H1 (cell line): ENCODE measurements around the gene WDR74. TPM values are rescaled to one million over a fixed set of nuclear protein-coding genes. Genes with fewer than 3 reads are reported as not detected.
A peak's percentile ranks its signal among the peaks of the same experiment; 100 is the strongest.

Source experiments
- CTCF ChIA-PET: fragments of 300-600 bp; sonication (Branson Sonifier 250); formaldehyde crosslinking; loops from one replicate; lab custom pipeline; 2021; ENCODE audit not compliant: partially characterized antibody; lab: Charles Lee
- POLR2A ChIA-PET: fragments of 300-600 bp; sonication (Branson Sonifier 250); formaldehyde crosslinking; loops from one replicate; lab custom pipeline; 2021; ENCODE audit warnings: inconsistent platforms; ENCODE audit not compliant: partially characterized antibody; lab: Charles Lee
- DNase-seq, 2 experiments: peaks; one replicate each; pipeline versions ENCODE4 v3.0.0 to v3.0.0-alpha.2; 2010 to 2022; ENCODE audit warnings: low spot score in 2 of 2, low read depth in 1 of 2, mixed read lengths in 1 of 2
- FAIRE-seq: peaks from 2 replicates; lab custom pipeline; 2011; peaks lifted over from hg19 to GRCh38; lab: Jason Lieb, UNC
- H2AFZ ChIP-seq: 2 replicates; pipeline ENCODE4 v1.8.1; 2012; ENCODE audit warnings: low read length, inconsistent platforms
- H2AK5ac ChIP-seq: 2 replicates; pipeline ENCODE4 v1.6.1; 2013; ENCODE audit warnings: low read depth, low read length
- H2BK120ac ChIP-seq: replicated peaks from 2 replicates; pipeline ENCODE3; 2013; ENCODE audit warnings: low read depth, low read length, inconsistent platforms
- H2BK12ac ChIP-seq: 2 replicates; pipeline ENCODE4 v1.6.1; 2013; ENCODE audit warnings: low read depth, low read length
- H2BK15ac ChIP-seq: 2 replicates; pipeline ENCODE4 v1.6.1; 2013; ENCODE audit warnings: low read length
- H2BK20ac ChIP-seq: 2 replicates; pipeline ENCODE4 v1.6.1; 2013; ENCODE audit warnings: low read length
- H2BK5ac ChIP-seq: 2 replicates; pipeline ENCODE4 v1.6.1; 2013; ENCODE audit warnings: low read depth, low read length
- H3K14ac ChIP-seq: 2 replicates; pipeline ENCODE4 v1.6.1; 2013; ENCODE audit warnings: inconsistent platforms; ENCODE audit not compliant: insufficient read length
- H3K18ac ChIP-seq: 2 replicates; pipeline ENCODE4 v1.6.1; 2013; ENCODE audit warnings: low read length; ENCODE audit errors: extremely low read depth
- H3K23ac ChIP-seq: 2 replicates; pipeline ENCODE4 v1.6.1; 2013; ENCODE audit warnings: inconsistent platforms; ENCODE audit not compliant: insufficient read length
- H3K23me2 ChIP-seq: 2 replicates; pipeline ENCODE4 v1.6.1; 2013; ENCODE audit warnings: low read depth, low read length
- H3K27ac ChIP-seq: 2 replicates; pipeline ENCODE4 v1.6.1; 2011; ENCODE audit warnings: low read depth, low read length, inconsistent platforms
- H3K27me3 ChIP-seq, 4 experiments: replicated peaks in 1 of 4; 1 replicate in 1 of 4; 2 replicates in 3 of 4; pipeline versions ENCODE4 v1.6.1 to v1.8.1; 2011 to 2013; ENCODE audit warnings: low read length in 3 of 4, mild to moderate bottlenecking in 3 of 4, inconsistent platforms in 2 of 4, mixed read lengths in 2 of 4, moderate library complexity in 1 of 4; ENCODE audit not compliant: control insufficient read depth in 3 of 4, insufficient read depth in 3 of 4; ENCODE audit errors: extremely low read depth in 1 of 4
- H3K36me3 ChIP-seq, 4 experiments: 2 replicates each; pipeline versions ENCODE4 v1.6.1 to v1.8.1; 2011 to 2013; ENCODE audit warnings: mild to moderate bottlenecking in 4 of 4, low read length in 3 of 4, moderate library complexity in 2 of 4, control low read depth in 1 of 4, inconsistent platforms in 1 of 4; ENCODE audit not compliant: insufficient read depth in 4 of 4, control insufficient read depth in 2 of 4
- H3K4ac ChIP-seq: replicated peaks from 2 replicates; pipeline ENCODE3; 2013; ENCODE audit warnings: low read length, low read depth, mixed read lengths, inconsistent platforms; ENCODE audit not compliant: insufficient read length
- H3K4me1 ChIP-seq, 4 experiments: replicated peaks in 1 of 4; 1 replicate in 1 of 4; 2 replicates in 3 of 4; pipeline versions ENCODE4 v1.6.1 to v1.8.1; 2011 to 2013; ENCODE audit warnings: low read length in 3 of 4, inconsistent platforms in 2 of 4, mixed read lengths in 1 of 4; ENCODE audit not compliant: insufficient read depth in 4 of 4, control insufficient read depth in 3 of 4
- H3K4me2 ChIP-seq, 2 experiments: 2 replicates each; pipeline versions ENCODE4 v1.6.1 to v1.8.1; 2011 to 2013; ENCODE audit warnings: low read depth in 2 of 2, low read length in 2 of 2, control low read depth in 1 of 2, inconsistent platforms in 1 of 2, mild to moderate bottlenecking in 1 of 2; ENCODE audit not compliant: insufficient read depth in 1 of 2
- H3K4me3 ChIP-seq, 4 experiments: fragments of 200-600, 300-600 bp in 1 of 4; sonication (generic), shearing (Covaris generic), sonication (Bioruptor Twin) in 1 of 4; 2 replicates each; pipeline versions ENCODE4 v1.5.1 to v1.8.1; 2011 to 2016; ENCODE audit warnings: low read length in 4 of 4, low read depth in 3 of 4, control low read depth in 2 of 4, inconsistent platforms in 2 of 4, mild to moderate bottlenecking in 2 of 4, mixed read lengths in 1 of 4, moderate library complexity in 1 of 4; ENCODE audit not compliant: insufficient read depth in 2 of 4; ENCODE audit errors: extremely low read depth in 1 of 4
- H3K56ac ChIP-seq: replicated peaks from 2 replicates; pipeline ENCODE3; 2013; ENCODE audit warnings: low read depth, mild to moderate bottlenecking, mixed read lengths, low read length, inconsistent platforms; ENCODE audit not compliant: insufficient read length
- H3K79me1 ChIP-seq: 2 replicates; pipeline ENCODE4 v1.6.1; 2013; ENCODE audit warnings: low read depth, low read length, control low read depth
- H3K79me2 ChIP-seq, 2 experiments: 2 replicates each; pipeline versions ENCODE4 v1.6.1 to v1.8.1; 2012 to 2013; ENCODE audit warnings: low read length in 2 of 2, mild to moderate bottlenecking in 2 of 2, inconsistent platforms in 1 of 2; ENCODE audit not compliant: insufficient read depth in 2 of 2, control insufficient read depth in 1 of 2
- H3K9ac ChIP-seq, 4 experiments: replicated peaks in 1 of 4; 1 replicate in 1 of 4; 2 replicates in 3 of 4; pipeline versions ENCODE4 v1.6.1 to v1.8.1; 2011 to 2013; ENCODE audit warnings: low read depth in 3 of 4, low read length in 3 of 4, control low read depth in 2 of 4, mild to moderate bottlenecking in 2 of 4, moderate library complexity in 2 of 4, inconsistent platforms in 1 of 4; ENCODE audit errors: extremely low read depth in 1 of 4
- H3K9me3 ChIP-seq, 2 experiments: 2 replicates each; pipeline versions ENCODE4 v1.6.1 to v1.8.1; 2012 to 2013; ENCODE audit warnings: mild to moderate bottlenecking in 2 of 2, moderate library complexity in 2 of 2, control low read depth in 1 of 2, inconsistent platforms in 1 of 2, low read depth in 1 of 2, low read length in 1 of 2, mixed read lengths in 1 of 2; ENCODE audit not compliant: insufficient read depth in 2 of 2
- H4K20me1 ChIP-seq, 2 experiments: replicated peaks in 1 of 2; 2 replicates each; pipeline versions ENCODE3 to v1.8.1; 2011 to 2013; ENCODE audit warnings: inconsistent platforms in 2 of 2, low read length in 2 of 2, mild to moderate bottlenecking in 1 of 2; ENCODE audit not compliant: insufficient read depth in 2 of 2, control insufficient read depth in 1 of 2
- H4K5ac ChIP-seq: 2 replicates; pipeline ENCODE4 v1.6.1; 2013; ENCODE audit warnings: low read length, low read depth, mixed read lengths, inconsistent platforms; ENCODE audit not compliant: insufficient read length
- H4K8ac ChIP-seq: 2 replicates; pipeline ENCODE4 v1.8.0; 2013; ENCODE audit warnings: mild to moderate bottlenecking, moderate library complexity, low read length, inconsistent platforms; ENCODE audit not compliant: insufficient read depth; ENCODE audit errors: extremely low read depth
- H4K91ac ChIP-seq: replicated peaks from 2 replicates; pipeline ENCODE3; 2013; ENCODE audit warnings: low read length, mixed read lengths, inconsistent platforms; ENCODE audit not compliant: insufficient read length
- CHD2 ChIP-seq: IDR thresholded peaks from 2 replicates; pipeline ENCODE4 v1.6.1; 2012; ENCODE audit warnings: low read length, improper control_type of control experiment
- EGR1 ChIP-seq: IDR thresholded peaks from 2 replicates; pipeline ENCODE4 v1.6.1; 2011; ENCODE audit warnings: low read depth, low read length, borderline replicate concordance
- GTF2F1 ChIP-seq: IDR thresholded peaks from 2 replicates; pipeline ENCODE4 v1.6.1; 2012; ENCODE audit warnings: low read depth, low read length, improper control_type of control experiment, borderline replicate concordance
- HDAC2 ChIP-seq, 2 experiments: fragments of 300-600 bp in 1 of 2; sonication (generic) in 1 of 2; IDR thresholded peaks; 2 replicates each; pipeline ENCODE4 v1.6.1; 2011 to 2012; ENCODE audit warnings: low read depth in 2 of 2, low read length in 2 of 2, mild to moderate bottlenecking in 2 of 2, moderate library complexity in 2 of 2, borderline replicate concordance in 1 of 2, inconsistent platforms in 1 of 2
- JUN ChIP-seq: IDR thresholded peaks from 2 replicates; pipeline ENCODE4 v1.6.1; 2011; ENCODE audit warnings: low read depth, mild to moderate bottlenecking, improper control_type of control experiment, low read length
- POLR2AphosphoS5 ChIP-seq: IDR thresholded peaks from 2 replicates; pipeline ENCODE4 v1.6.1; 2011; ENCODE audit warnings: low read depth, low read length
- SIRT6 ChIP-seq: IDR thresholded peaks from one replicate; pipeline ENCODE4 v1.7.1; 2012; ENCODE audit warnings: low read length, inconsistent platforms
- SP4 ChIP-seq: IDR thresholded peaks from 2 replicates; pipeline ENCODE4 v1.6.1; 2012; ENCODE audit warnings: low read length, inconsistent platforms
- WGBS, 2 experiments: shearing (Covaris generic) in 1 of 2; methylation state at CpG; one replicate each; pipeline versions ENCODE4 v1.1.6 to v1.1.7; 2013 to 2015; ENCODE audit warnings: low lambda C conversion rate in 2 of 2, mixed read lengths in 2 of 2, inconsistent platforms in 1 of 2, low coverage in 1 of 2, missing lambda C conversion rate in 1 of 2; ENCODE audit not compliant: insufficient replicate concordance in 2 of 2, insufficient coverage in 1 of 2, insufficient read length in 1 of 2; ENCODE audit errors: extremely low coverage in 1 of 2, missing lambda C conversion rate in 1 of 2; 5-methylcytosine and 5-hydroxymethylcytosine counted together
- polyA plus RNA-seq, 7 experiments: library from polyadenylated mRNA; depleted of rRNA in 3 of 7; stranded (reverse) in 5 of 7; unstranded in 2 of 7; fragments of >200 nt in 5 of 7; fragments of 200-250 nt in 2 of 7; gene quantifications; 1 replicate in 5 of 7; 2 replicates in 1 of 7; 4 replicates in 1 of 7; pipeline versions ENCODE4 v1.2.1 to v1.2.3, GENCODE V29; 2011 to 2013; ENCODE audit warnings: missing spikeins in 2 of 7, mixed read lengths in 2 of 7
- total RNA-seq: library from RNA; stranded (reverse); fragmentation: NEBNext Ultra II Directional; extraction: Animal tissue kit (Norgen Biotek cat#: 25700); gene quantifications from 2 replicates; pipeline ENCODE4 v1.2.1, GENCODE V29; 2021

WDR74 gene
- total and polyA plus RNA-seq, 2 of the 8 experiments (the other 6 are each of a cell fraction or from before 2014, with no cell fraction given), result 93.6 to 97.0 TPM

DNA sequence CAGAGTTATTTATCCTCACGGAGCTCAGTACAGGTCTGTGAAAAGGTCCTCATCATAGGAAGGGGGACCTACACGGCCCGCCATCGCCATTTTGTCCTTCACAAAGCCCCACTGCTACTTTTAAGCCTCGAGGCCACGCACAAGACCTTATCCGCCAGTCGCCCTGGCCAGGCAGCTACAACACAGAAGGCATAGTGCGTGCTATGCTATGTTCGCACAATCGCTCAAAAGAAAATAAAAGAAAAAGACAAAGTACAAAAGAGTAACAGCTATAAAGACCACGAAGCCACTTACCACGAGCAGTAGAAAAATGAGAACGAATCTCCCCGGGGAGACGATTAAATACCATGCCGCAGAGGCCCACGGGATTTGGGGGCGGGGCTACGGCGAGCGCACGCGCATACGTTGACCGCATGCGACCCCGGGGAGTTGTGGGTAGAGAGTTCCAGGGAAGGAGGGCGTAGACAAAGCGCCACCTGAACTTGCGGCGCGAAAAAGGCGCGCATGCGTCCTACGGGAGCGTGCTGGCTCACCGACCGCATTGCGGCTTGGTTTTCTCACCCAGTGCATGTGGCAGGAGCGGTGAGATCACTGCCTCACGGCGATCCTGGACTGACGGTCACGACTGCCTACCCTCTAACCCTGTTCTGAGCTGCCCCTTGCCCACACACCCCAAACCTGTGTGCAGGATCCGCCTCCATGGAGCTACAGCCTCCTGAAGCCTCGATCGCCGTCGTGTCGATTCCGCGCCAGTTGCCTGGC lies 16.4 kb upstream of the WDR74 start:
- Histone ChIP-seq H3K27me3 (no peaks in the 10 kb centered on the region), H2BK5ac (peak overlapping the region; percentile 100), H3K23me2 (peaks cover 14% of the 10 kb centered on the region), H3K9ac (peak overlapping the region; percentile 99 to 100 (median 100)), H3K4ac (peak overlapping the region; percentile 100), H3K4me2 (peak overlapping the region; percentile 84 to 95), H4K8ac (peak overlapping the region; percentile 98; the same call in 1 of the 2 replicates), H4K20me1 (peaks cover 4 to 28% of the 10 kb centered on the region in 2 experiments), H2AK5ac (peak overlapping the region; percentile 100), H2BK120ac (peak overlapping the region; percentile 91), H3K79me2 (peaks cover 51 to 82% of the 10 kb centered on the region in 2 experiments), H3K27ac (peak overlapping the region; percentile 96), H3K56ac (peak overlapping the region; percentile 98), H3K18ac (peak overlapping the region; percentile 100), H2AFZ (no peak overlapping the region), H3K4me3 (peak overlapping the region; percentile 74 to 100 (median 90)), H3K36me3 (peaks cover 32 to 50% (median 37%) of the 10 kb centered on the region in 4 experiments), H2BK12ac (peak overlapping the region; percentile 96), H3K79me1 (peaks cover 5% of the 10 kb centered on the region; the same call in 1 of the 2 replicates), H4K5ac (peak overlapping the region; percentile 99), H3K4me1 (peaks cover 4 to 7% (median 7%) of the 10 kb centered on the region in 4 experiments; a peak in 4 of 7 replicates), H2BK20ac (no peak overlapping the region), H3K14ac (peak overlapping the region; percentile 2), H3K9me3 (no peaks in the 10 kb centered on the region), H3K23ac (no peak overlapping the region), H4K91ac (peak overlapping the region; percentile 100), H2BK15ac (peak overlapping the region; percentile 97)
- CTCF ChIA-PET, result interaction anchor here (0.8 to 1.3 kb wide), 5 partner anchors 11 to 69 kb away, joined by 3 to 4 read pairs (median 3); partner anchors contain the start of gene SLC3A2
- 1% methylated on average over 54 of the region's 54 CpGs; no CpG with 5 or more reads in 1 of the 2 experiments for WGBS, 2 experiments
- DNase-seq (peak; percentile 98 to 99), FAIRE-seq (no peak)
- POLR2A ChIA-PET, result interaction anchor here (0.6 to 20.0 kb wide), 52 partner anchors 12 to 1376 kb away, joined by 3 to 2104 read pairs (median 6); partner anchors contain the start of genes B3GAT3, BSCL2, C11orf98 and CHRM1
- no peak for TF ChIP-seq SIRT6
- TF ChIP-seq EGR1, result peak; percentile 33; the same call in 1 of the 2 replicates
- TF ChIP-seq GTF2F1, result peak; percentile 96
- TF ChIP-seq POLR2AphosphoS5, result peak; percentile 99
- peak; percentile 45; the same call in 1 of the 2 replicates for TF ChIP-seq CHD2
- no peak for TF ChIP-seq HDAC2 (IDR thresholded peaks at IDR 0.05; ENCODE audit: borderline replicate concordance in 1 of 2, low read depth in 2 of 2, low read length in 2 of 2)
- peak; percentile 95 for TF ChIP-seq SP4
- TF ChIP-seq JUN, result no peak
